ENCODE results near the gene RAB40C.

GRCh38 chr16:675884-676564 lies 86.2 kb downstream of the RAB40C start:
- no peak for TF ChIP-seq EZH2 (IDR thresholded peaks at IDR 0.05)
- no peak for TF ChIP-seq POLR2AphosphoS5 (IDR thresholded peaks at IDR 0.05; ENCODE audit: borderline replicate concordance, low read depth, low read length)
- TF ChIP-seq FOXP2 (optimal IDR thresholded peaks at IDR 0.05; ENCODE audit: control extremely low read depth, extremely low read length, insufficient read depth) = no peak
